HCT116 (cell line): Measurements from ENCODE around the gene SLAIN2. TPM values are rescaled to one million over a fixed set of nuclear protein-coding genes. Genes with fewer than 3 reads are reported as not detected.
"Not testable (repeated sequence)": the region's sequence is repeated elsewhere in the genome, so short reads cannot be mapped to it uniquely, and the experiment has no call there.

Source experiments
- ATAC-seq: fragments of 200-7000 bp; cut with Tn5 transposase; 2 replicates; pipeline ENCODE4 v1.9.1; 2020; ENCODE audit warnings: mild to moderate bottlenecking, moderate library complexity
- BruUV-seq: library from RNA; stranded (reverse); fragments of 400-500 nt; replicated peaks from 2 replicates; lab custom pipeline; 2021; lab: Mats Ljungman, UMichigan
- CTCF ChIA-PET: fragments of 300-600 bp; sonication (Branson Sonifier 250); formaldehyde crosslinking; loops from one replicate; lab custom pipeline; 2021; ENCODE audit warnings: antibody characterized with exemption; lab: Charles Lee
- POLR2A ChIA-PET: fragments of 300-600, 350-600 bp; sonication (Branson Sonifier 250); formaldehyde crosslinking; loops from one replicate; lab custom pipeline; 2021; ENCODE audit warnings: antibody characterized with exemption; lab: Charles Lee
- RAD21 ChIA-PET, 2 experiments: fragments of 300-600 bp; sonication (Branson Sonifier 250); formaldehyde crosslinking; loops; one replicate each; lab custom pipeline; 2023; ENCODE audit warnings: low total read pairs in 2 of 2; ENCODE audit not compliant: uncharacterized antibody in 2 of 2, unreplicated experiment in 2 of 2, low non-redundant PET in 1 of 2; lab: Charles Lee
- DNase-seq: peaks from one replicate; pipeline ENCODE4 v3.0.0-alpha.2; 2010; ENCODE audit warnings: low read depth, low spot score
- H2AFZ ChIP-seq: fragments of 200-600 bp; shearing (Covaris generic), sonication (generic); 2 replicates; pipeline ENCODE4 v1.6.1; 2017; ENCODE audit warnings: low read depth, mixed run types, mixed read lengths, antibody characterized with exemption, low read length; ENCODE audit not compliant: poor library complexity, severe bottlenecking
- H3K27ac ChIP-seq: 2 replicates; pipeline ENCODE4 v1.5.1; 2012; ENCODE audit warnings: low read depth, low read length
- H3K27me3 ChIP-seq: fragments of 200-600 bp; sonication (generic); 2 replicates; pipeline ENCODE4 v1.6.1; 2016; ENCODE audit warnings: mixed run types, low read length, mixed read lengths; ENCODE audit not compliant: insufficient read depth
- H3K36me3 ChIP-seq, 2 experiments: fragments of 200-500 bp in 1 of 2; fragments of 200-600 bp in 1 of 2; sonication (Bioruptor generic) in 1 of 2; sonication (generic) in 1 of 2; 2 replicates each; pipeline versions ENCODE4 v1.5.1 to v1.6.1; 2014 to 2016; ENCODE audit warnings: low read length in 2 of 2, inconsistent platforms in 1 of 2, mixed read lengths in 1 of 2, mixed run types in 1 of 2; ENCODE audit not compliant: insufficient read depth in 2 of 2, control insufficient read depth in 1 of 2
- H3K4me1 ChIP-seq, 2 experiments: fragments of 200-600 bp in 1 of 2; sonication (generic) in 1 of 2; 2 replicates each; pipeline versions ENCODE4 v1.5.1 to v1.6.1; 2012 to 2017; ENCODE audit warnings: low read length in 2 of 2, inconsistent platforms in 1 of 2, mild to moderate bottlenecking in 1 of 2, mixed read lengths in 1 of 2, mixed run types in 1 of 2, moderate library complexity in 1 of 2; ENCODE audit not compliant: insufficient read depth in 2 of 2, control insufficient read depth in 1 of 2
- H3K4me2 ChIP-seq: fragments of 200-600 bp; sonication (generic); 2 replicates; pipeline ENCODE4 v1.6.1; 2017; ENCODE audit warnings: mixed run types, low read length, mixed read lengths
- H3K4me3 ChIP-seq, 2 experiments: fragments of 200-600 bp in 1 of 2; sonication (generic) in 1 of 2; replicated peaks in 1 of 2; 2 replicates each; pipeline ENCODE4 v1.5.1; 2011 to 2016; ENCODE audit warnings: low read length in 2 of 2, control low read depth in 1 of 2, low read depth in 1 of 2, mild to moderate bottlenecking in 1 of 2, mixed read lengths in 1 of 2, mixed run types in 1 of 2
- H3K79me2 ChIP-seq: fragments of 200-600 bp; sonication (generic); 2 replicates; pipeline ENCODE4 v1.6.1; 2017; ENCODE audit warnings: mild to moderate bottlenecking, mixed run types, low read length, moderate library complexity, mixed read lengths; ENCODE audit not compliant: insufficient read depth
- H3K9ac ChIP-seq: fragments of 200-600 bp; sonication (generic); 2 replicates; pipeline ENCODE4 v1.6.1; 2016; ENCODE audit warnings: low read length, mixed read lengths
- H3K9me2 ChIP-seq: fragments of 200-600 bp; sonication (generic), shearing (Covaris generic); 2 replicates; pipeline ENCODE4 v1.6.1; 2017; ENCODE audit warnings: mixed run types, mild to moderate bottlenecking, moderate library complexity; ENCODE audit not compliant: insufficient read depth
- H3K9me3 ChIP-seq, 2 experiments: fragments of 200-500 bp in 1 of 2; fragments of 200-600 bp in 1 of 2; sonication (Bioruptor generic) in 1 of 2; sonication (generic) in 1 of 2; 2 replicates each; pipeline ENCODE4 v1.6.1; 2014 to 2017; ENCODE audit warnings: low read length in 2 of 2, mixed read lengths in 2 of 2, inconsistent platforms in 1 of 2, low read depth in 1 of 2, mild to moderate bottlenecking in 1 of 2, mixed run types in 1 of 2, moderate library complexity in 1 of 2; ENCODE audit not compliant: control insufficient read depth in 1 of 2, insufficient read depth in 1 of 2
- H4K20me1 ChIP-seq: fragments of 200-600 bp; sonication (generic), shearing (Covaris generic); 2 replicates; pipeline ENCODE4 v1.6.1; 2017; ENCODE audit warnings: mixed run types, mild to moderate bottlenecking, moderate library complexity; ENCODE audit not compliant: insufficient read depth
- REST ChIP-seq: IDR thresholded peaks from 2 replicates; pipeline ENCODE4 v1.6.1; 2012; ENCODE audit warnings: low read depth
- YY1 ChIP-seq: IDR thresholded peaks from 2 replicates; pipeline ENCODE4 v1.6.1; 2011; ENCODE audit warnings: low read length, low read depth, moderate library complexity, mild to moderate bottlenecking; ENCODE audit not compliant: insufficient replicate concordance; ENCODE audit errors: extremely low read depth
- intact Hi-C: fragments of 100-400 bp; cut with micrococcal nuclease; formaldehyde crosslinking; loops from 2 replicates; pipeline ENCODE4 v1.10.0; 2022
- total RNA-seq: library from RNA; stranded (reverse); gene quantifications from one replicate; pipeline ENCODE4 v1.2.1, GENCODE V29; 2021; ENCODE audit not compliant: unreplicated experiment

The SLAIN2 gene
- total RNA-seq, 1 experiment from 2014 or later: 50.3 TPM

GRCh38 chr4:48340965-48341775 is at the start of gene SLAIN2 (continued):
- TF ChIP-seq REST: no peak
- TF ChIP-seq YY1: peak; percentile 91
- TF ChIP-seq, all 23 proteins: peak for 7

GRCh38 chr4:48292218-48292790 is 49.0 kb upstream of the SLAIN2 start:
- H3K4me2 ChIP-seq, RAD21 ChIA-PET, H4K20me1 ChIP-seq, POLR2A ChIA-PET, DNase-seq, BruUV-seq, H3K36me3 ChIP-seq, H3K9me3 ChIP-seq, H3K27ac ChIP-seq, CTCF ChIA-PET, H2AFZ ChIP-seq, H3K79me2 ChIP-seq, H3K4me3 ChIP-seq, intact Hi-C loops, ATAC-seq, H3K9ac ChIP-seq, H3K4me1 ChIP-seq, H3K9me2 ChIP-seq, H3K27me3 ChIP-seq: not testable (repeated sequence)
